Fibroblast of mammary gland (primary cell): ENCODE results near the gene NT5DC2.

Experiments used
- DNase-seq: peaks from one replicate; pipeline ENCODE4 v3.0.0-alpha.2; 2010; ENCODE audit warnings: low read depth
- H3K4me3 ChIP-seq: 2 replicates; pipeline ENCODE4 v1.5.1; 2011; ENCODE audit warnings: low read depth, mild to moderate bottlenecking, low read length, moderate library complexity; ENCODE audit not compliant: control insufficient read depth
- TF ChIP-seq, protein P1 (sequence below): conservative IDR thresholded peaks from 2 replicates; pipeline ENCODE4 v1.5.1; 2011; ENCODE audit warnings: low read depth, low read length, inconsistent platforms; ENCODE audit not compliant: control insufficient read depth, insufficient read depth

Gene NT5DC2

DNA sequence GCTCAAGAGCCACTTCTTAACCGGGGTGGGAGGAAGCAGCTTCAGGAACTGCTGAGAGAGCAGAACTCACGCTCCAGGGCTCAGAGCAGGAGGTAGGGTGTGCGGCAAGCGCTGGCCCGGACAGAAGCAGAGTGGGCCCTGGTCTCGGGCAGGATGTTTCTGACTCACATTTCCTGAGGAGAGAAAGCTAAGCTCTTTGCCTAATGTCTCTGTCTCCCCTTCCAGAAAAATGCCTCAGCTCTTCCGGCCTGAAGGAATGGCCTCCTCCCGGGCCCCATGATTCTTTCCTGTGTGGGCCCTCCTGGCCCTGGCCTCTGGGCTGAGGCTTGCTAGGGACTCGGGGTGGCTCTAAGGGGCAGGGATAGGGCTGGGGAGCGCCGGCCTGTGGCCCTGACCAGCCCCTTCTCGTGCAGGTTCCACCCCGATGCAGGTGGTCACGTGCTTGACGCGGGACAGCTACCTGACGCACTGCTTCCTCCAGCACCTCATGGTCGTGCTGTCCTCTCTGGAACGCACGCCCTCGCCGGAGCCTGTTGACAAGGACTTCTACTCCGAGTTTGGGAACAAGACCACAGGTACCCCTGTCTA lies 42.6 kb downstream of the NT5DC2 start:
- DNase-seq, result peak; percentile 64
- no peak overlapping the region for H3K4me3 ChIP-seq
- TF ChIP-seq, protein P1, sequence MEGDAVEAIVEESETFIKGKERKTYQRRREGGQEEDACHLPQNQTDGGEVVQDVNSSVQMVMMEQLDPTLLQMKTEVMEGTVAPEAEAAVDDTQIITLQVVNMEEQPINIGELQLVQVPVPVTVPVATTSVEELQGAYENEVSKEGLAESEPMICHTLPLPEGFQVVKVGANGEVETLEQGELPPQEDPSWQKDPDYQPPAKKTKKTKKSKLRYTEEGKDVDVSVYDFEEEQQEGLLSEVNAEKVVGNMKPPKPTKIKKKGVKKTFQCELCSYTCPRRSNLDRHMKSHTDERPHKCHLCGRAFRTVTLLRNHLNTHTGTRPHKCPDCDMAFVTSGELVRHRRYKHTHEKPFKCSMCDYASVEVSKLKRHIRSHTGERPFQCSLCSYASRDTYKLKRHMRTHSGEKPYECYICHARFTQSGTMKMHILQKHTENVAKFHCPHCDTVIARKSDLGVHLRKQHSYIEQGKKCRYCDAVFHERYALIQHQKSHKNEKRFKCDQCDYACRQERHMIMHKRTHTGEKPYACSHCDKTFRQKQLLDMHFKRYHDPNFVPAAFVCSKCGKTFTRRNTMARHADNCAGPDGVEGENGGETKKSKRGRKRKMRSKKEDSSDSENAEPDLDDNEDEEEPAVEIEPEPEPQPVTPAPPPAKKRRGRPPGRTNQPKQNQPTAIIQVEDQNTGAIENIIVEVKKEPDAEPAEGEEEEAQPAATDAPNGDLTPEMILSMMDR, result no peak

DNA sequence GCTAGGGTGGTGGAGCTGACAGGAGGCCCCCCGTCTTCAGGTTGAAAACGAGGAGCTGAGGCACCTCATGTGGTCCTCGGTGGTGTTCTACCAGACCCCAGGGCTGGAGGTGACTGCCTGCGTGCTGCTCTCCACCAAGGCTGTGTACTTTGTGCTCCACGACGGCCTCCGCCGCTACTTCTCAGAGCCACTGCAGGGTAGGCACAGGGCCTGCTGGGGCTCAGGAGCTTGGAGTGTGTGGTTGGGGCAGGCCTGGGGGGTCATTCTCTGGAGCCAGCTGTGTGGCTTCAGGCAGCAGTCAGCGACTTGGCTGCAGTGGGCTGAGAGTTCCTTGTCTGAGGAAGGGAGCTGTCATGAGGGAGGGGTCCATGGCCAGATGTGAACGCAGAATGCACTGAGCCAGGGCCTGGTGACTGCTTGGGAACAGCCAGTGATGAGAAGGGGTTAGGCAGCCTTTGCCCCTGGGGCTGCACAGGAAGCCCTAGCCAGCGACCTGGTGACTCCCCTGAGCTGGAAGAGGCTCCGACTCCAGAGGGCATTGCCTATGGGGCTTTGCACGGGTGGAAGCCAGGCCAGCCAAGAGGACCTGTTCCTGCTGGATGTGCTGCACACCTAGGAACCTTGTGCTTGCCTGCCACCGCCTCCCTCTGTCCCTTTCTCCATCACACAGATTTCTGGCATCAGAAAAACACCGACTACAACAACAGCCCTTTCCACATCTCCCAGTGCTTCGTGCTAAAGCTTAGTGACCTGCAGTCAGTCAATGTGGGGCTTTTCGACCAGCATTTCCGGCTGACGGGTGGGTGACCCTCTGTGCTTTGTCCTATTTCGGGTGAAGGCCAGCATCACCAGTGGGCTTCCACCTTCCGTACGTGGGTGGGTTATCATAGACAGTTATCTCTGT lies 43.4 kb downstream of the NT5DC2 start:
- no peak overlapping the region for H3K4me3 ChIP-seq
- TF ChIP-seq, protein P1, result no peak
- DNase-seq, result no peak

DNA sequence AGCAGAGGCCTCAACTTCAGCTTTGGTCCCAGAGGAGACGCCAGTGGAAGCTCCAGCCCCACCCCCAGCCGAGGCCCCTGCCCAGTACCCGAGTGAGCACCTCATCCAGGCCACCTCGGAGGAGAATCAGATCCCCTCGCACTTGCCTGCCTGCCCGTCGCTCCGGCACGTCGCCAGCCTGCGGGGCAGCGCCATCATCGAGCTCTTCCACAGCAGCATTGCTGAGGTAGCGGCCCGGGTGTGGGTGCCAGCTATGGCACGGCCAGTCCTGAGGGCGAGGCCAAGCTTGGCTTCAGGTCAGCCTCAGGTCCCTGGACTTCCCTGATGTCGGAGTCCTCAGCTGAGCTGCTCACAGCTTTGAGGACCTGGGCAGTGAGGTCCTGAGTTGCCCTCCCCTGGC lies 44.2 kb downstream of the NT5DC2 start:
- TF ChIP-seq, protein P1, result no peak
- no peak for DNase-seq
- H3K4me3 ChIP-seq, result no peak overlapping the region

DNA sequence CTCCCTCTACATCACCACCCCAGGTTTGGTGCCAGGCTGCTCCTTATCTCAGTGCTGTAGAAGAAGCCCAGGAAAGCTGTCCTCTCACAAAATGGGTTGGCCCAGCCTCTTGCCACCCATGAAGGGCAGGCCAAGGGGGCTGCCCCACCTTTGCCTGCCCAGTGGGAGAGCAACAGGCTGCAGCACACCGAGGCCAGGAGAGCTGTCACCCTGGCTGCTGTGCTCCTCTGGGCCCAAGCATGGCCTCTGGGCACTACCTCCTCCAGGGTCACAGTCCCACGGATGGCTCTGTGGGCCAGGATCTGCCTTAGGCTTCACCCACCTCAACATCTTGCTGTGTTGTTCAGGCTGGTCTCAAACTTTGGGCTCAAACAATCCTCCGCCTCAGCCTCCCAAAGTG lies 44.9 kb downstream of the NT5DC2 start:
- no peak for DNase-seq
- no peak overlapping the region for H3K4me3 ChIP-seq
- TF ChIP-seq, protein P1, result no peak

DNA sequence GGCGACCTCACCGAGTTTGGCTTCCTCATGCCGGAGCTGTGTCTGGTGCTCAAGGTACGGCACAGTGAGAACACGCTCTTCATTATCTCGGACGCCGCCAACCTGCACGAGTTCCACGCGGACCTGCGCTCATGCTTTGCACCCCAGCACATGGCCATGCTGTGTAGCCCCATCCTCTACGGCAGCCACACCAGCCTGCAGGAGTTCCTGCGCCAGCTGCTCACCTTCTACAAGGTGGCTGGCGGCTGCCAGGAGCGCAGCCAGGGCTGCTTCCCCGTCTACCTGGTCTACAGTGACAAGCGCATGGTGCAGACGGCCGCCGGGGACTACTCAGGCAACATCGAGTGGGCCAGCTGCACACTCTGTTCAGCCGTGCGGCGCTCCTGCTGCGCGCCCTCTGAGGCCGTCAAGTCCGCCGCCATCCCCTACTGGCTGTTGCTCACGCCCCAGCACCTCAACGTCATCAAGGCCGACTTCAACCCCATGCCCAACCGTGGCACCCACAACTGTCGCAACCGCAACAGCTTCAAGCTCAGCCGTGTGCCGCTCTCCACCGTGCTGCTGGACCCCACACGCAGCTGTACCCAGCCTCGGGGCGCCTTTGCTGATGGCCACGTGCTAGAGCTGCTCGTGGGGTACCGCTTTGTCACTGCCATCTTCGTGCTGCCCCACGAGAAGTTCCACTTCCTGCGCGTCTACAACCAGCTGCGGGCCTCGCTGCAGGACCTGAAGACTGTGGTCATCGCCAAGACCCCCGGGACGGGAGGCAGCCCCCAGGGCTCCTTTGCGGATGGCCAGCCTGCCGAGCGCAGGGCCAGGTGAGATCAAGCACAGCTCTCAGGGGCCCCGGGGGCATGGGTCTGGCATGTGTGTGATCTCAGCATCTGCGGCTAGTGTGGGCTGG lies 45.6 kb downstream of the NT5DC2 start:
- no peak for DNase-seq
- H3K4me3 ChIP-seq, result no peak overlapping the region
- TF ChIP-seq, protein P1, result no peak

DNA sequence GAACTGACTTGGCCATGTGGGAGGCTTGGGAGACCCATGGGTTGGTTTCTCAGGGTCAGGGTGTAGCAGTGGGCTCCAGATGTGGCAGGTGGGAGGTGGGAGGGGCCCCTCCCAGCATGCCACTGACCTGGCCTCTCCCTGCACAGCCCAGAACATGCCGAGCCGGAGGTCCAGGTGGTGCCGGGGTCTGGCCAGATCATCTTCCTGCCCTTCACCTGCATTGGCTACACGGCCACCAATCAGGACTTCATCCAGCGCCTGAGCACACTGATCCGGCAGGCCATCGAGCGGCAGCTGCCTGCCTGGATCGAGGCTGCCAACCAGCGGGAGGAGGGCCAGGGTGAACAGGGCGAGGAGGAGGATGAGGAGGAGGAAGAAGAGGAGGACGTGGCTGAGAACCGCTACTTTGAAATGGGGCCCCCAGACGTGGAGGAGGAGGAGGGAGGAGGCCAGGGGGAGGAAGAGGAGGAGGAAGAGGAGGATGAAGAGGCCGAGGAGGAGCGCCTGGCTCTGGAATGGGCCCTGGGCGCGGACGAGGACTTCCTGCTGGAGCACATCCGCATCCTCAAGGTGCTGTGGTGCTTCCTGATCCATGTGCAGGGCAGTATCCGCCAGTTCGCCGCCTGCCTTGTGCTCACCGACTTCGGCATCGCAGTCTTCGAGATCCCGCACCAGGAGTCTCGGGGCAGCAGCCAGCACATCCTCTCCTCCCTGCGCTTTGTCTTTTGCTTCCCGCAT lies 46.4 kb downstream of the NT5DC2 start:
- TF ChIP-seq, protein P1, result no peak
- DNase-seq, result no peak
- no peak overlapping the region for H3K4me3 ChIP-seq
